WTC11 (cell line): ENCODE measurements around the gene ZCCHC14. TPM values are rescaled to one million over a fixed set of nuclear protein-coding genes. Genes with fewer than 3 reads are reported as not detected.

Source experiments
- ATAC-seq: fragments of 200-7000 bp; cut with Tn5 transposase; 2 replicates; pipeline ENCODE4 v1.10.0; 2021; ENCODE audit warnings: mild to moderate bottlenecking, moderate library complexity
- CTCF ChIA-PET: fragments of 300-600 bp; sonication (Branson Sonifier 250); formaldehyde crosslinking; loops from one replicate; lab custom pipeline; 2021; ENCODE audit warnings: antibody characterized with exemption; lab: Charles Lee
- POLR2A ChIA-PET: fragments of 350-600 bp; sonication (Branson Sonifier 250); formaldehyde crosslinking; loops from one replicate; lab custom pipeline; 2021; ENCODE audit warnings: antibody characterized with exemption; lab: Charles Lee
- DNase-seq: peaks from one replicate; pipeline ENCODE4 v3.0.0; 2021; ENCODE audit warnings: low spot score
- H3K27ac Mint-ChIP-seq: 2 replicates; pipeline ENCODE4 v1.8.0; 2021; ENCODE audit warnings: mixed read lengths
- H3K27me3 Mint-ChIP-seq: 2 replicates; pipeline ENCODE4 v1.8.0; 2021; ENCODE audit warnings: low read depth, mild to moderate bottlenecking, moderate library complexity, mixed read lengths
- H3K36me3 Mint-ChIP-seq: 2 replicates; pipeline ENCODE4 v1.8.0; 2021; ENCODE audit warnings: mixed read lengths
- H3K4me1 Mint-ChIP-seq: 2 replicates; pipeline ENCODE4 v1.8.0; 2022; ENCODE audit warnings: mixed read lengths
- H3K4me3 Mint-ChIP-seq: 2 replicates; pipeline ENCODE4 v1.8.0; 2021; ENCODE audit warnings: mild to moderate bottlenecking, moderate library complexity, mixed read lengths
- H3K9me3 Mint-ChIP-seq: 2 replicates; pipeline ENCODE4 v1.8.0; 2021; ENCODE audit warnings: mixed read lengths
- ESRRA ChIP-seq: sonication (generic); formaldehyde crosslinking; IDR thresholded peaks from 2 replicates; pipeline ENCODE4 v1.8.1; 2022; ENCODE audit warnings: mild to moderate bottlenecking, missing genetic modification reagents, borderline replicate concordance
- FOXP1 ChIP-seq: sonication (generic); formaldehyde crosslinking; IDR thresholded peaks from 2 replicates; pipeline ENCODE4 v1.8.0; 2022; ENCODE audit warnings: missing genetic modification reagents, mild to moderate bottlenecking, moderate library complexity, borderline replicate concordance
- IRF2 ChIP-seq: sonication (generic); formaldehyde crosslinking; IDR thresholded peaks from 2 replicates; pipeline ENCODE4 v1.8.0; 2022; ENCODE audit warnings: low read depth, missing genetic modification reagents, borderline replicate concordance
- JUN ChIP-seq: sonication (generic); formaldehyde crosslinking; IDR thresholded peaks from 2 replicates; pipeline ENCODE4 v1.8.0; 2023; ENCODE audit warnings: mild to moderate bottlenecking, missing genetic modification reagents
- NR1H2 ChIP-seq: sonication (generic); formaldehyde crosslinking; IDR thresholded peaks from 2 replicates; pipeline ENCODE4 v1.9.0; 2021; ENCODE audit warnings: mild to moderate bottlenecking, moderate library complexity, missing genetic modification reagents
- USF2 ChIP-seq: sonication (generic); formaldehyde crosslinking; IDR thresholded peaks from 2 replicates; pipeline ENCODE4 v1.8.1; 2023; ENCODE audit warnings: mild to moderate bottlenecking, missing genetic modification reagents, moderate library complexity
- ZNF416 ChIP-seq: fragments of 250-450 bp; sonication (Bioruptor Pico); IDR thresholded peaks from 2 replicates; pipeline ENCODE4 v1.9.0; 2021; ENCODE audit warnings: mild to moderate bottlenecking, inconsistent platforms
- total RNA-seq: library from RNA; stranded (reverse); gene quantifications from 3 replicates; pipeline ENCODE4 v1.2.3, GENCODE V29; 2021
- TF ChIP-seq, protein P1 (sequence below): fragments of 200-600 bp; IDR thresholded peaks from 2 replicates; pipeline ENCODE4 v1.8.0; 2022; ENCODE audit warnings: antibody characterized with exemption
- TF ChIP-seq, protein P2 (sequence below): sonication (generic); formaldehyde crosslinking; IDR thresholded peaks from 2 replicates; pipeline ENCODE4 v1.8.0; 2023; ENCODE audit warnings: missing genetic modification reagents, mild to moderate bottlenecking, borderline replicate concordance

ZCCHC14 gene
- total RNA-seq, 1 experiment from 2014 or later, result 33.8 TPM

DNA sequence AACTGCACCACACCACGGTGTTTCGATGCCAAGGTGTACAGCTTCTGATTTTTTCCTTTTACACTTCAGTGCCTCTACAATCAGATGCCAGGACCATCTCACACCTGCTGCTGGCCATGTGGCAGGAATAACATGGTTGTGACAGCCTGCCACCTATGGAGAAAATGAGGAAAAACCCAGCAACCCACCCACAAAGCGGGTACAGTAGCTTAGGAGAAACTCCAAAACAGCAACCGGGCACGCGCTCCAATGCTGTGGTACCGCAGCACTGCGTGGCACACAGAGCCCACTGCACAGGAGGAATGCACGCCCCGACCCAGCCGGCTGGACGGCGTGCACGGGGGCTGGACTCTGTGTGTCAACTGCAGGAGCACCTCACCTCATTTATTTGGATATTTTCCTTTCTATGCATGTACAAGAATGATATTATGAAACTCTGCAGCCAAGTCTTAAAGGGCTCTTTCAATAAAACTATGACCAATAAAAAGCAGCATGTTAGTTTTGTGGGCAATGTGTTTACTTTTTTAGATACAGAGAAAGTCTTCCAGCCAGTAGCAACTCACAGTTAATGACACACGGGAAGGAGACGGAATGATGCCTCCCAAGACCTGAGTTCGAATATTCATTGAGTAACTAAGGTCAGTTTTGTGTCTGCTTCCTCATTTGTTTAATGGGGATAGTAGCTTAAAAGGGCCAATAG, 54.8 kb downstream of the ZCCHC14 start:
- ATAC-seq, result no peak
- H3K36me3 Mint-ChIP-seq, result peaks cover 21% of the 10 kb centered on the region
- no peak overlapping the region for H3K4me3 Mint-ChIP-seq
- TF ChIP-seq ZNF416 (CRISPR knock-in tag) (no peak), NR1H2 (CRISPR knock-in tag) (no peak)
- TF ChIP-seq, protein P1, sequence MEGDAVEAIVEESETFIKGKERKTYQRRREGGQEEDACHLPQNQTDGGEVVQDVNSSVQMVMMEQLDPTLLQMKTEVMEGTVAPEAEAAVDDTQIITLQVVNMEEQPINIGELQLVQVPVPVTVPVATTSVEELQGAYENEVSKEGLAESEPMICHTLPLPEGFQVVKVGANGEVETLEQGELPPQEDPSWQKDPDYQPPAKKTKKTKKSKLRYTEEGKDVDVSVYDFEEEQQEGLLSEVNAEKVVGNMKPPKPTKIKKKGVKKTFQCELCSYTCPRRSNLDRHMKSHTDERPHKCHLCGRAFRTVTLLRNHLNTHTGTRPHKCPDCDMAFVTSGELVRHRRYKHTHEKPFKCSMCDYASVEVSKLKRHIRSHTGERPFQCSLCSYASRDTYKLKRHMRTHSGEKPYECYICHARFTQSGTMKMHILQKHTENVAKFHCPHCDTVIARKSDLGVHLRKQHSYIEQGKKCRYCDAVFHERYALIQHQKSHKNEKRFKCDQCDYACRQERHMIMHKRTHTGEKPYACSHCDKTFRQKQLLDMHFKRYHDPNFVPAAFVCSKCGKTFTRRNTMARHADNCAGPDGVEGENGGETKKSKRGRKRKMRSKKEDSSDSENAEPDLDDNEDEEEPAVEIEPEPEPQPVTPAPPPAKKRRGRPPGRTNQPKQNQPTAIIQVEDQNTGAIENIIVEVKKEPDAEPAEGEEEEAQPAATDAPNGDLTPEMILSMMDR, result no peak
- TF ChIP-seq, protein P2, sequence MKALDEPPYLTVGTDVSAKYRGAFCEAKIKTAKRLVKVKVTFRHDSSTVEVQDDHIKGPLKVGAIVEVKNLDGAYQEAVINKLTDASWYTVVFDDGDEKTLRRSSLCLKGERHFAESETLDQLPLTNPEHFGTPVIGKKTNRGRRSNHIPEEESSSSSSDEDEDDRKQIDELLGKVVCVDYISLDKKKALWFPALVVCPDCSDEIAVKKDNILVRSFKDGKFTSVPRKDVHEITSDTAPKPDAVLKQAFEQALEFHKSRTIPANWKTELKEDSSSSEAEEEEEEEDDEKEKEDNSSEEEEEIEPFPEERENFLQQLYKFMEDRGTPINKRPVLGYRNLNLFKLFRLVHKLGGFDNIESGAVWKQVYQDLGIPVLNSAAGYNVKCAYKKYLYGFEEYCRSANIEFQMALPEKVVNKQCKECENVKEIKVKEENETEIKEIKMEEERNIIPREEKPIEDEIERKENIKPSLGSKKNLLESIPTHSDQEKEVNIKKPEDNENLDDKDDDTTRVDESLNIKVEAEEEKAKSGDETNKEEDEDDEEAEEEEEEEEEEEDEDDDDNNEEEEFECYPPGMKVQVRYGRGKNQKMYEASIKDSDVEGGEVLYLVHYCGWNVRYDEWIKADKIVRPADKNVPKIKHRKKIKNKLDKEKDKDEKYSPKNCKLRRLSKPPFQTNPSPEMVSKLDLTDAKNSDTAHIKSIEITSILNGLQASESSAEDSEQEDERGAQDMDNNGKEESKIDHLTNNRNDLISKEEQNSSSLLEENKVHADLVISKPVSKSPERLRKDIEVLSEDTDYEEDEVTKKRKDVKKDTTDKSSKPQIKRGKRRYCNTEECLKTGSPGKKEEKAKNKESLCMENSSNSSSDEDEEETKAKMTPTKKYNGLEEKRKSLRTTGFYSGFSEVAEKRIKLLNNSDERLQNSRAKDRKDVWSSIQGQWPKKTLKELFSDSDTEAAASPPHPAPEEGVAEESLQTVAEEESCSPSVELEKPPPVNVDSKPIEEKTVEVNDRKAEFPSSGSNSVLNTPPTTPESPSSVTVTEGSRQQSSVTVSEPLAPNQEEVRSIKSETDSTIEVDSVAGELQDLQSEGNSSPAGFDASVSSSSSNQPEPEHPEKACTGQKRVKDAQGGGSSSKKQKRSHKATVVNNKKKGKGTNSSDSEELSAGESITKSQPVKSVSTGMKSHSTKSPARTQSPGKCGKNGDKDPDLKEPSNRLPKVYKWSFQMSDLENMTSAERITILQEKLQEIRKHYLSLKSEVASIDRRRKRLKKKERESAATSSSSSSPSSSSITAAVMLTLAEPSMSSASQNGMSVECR (CRISPR knock-in tag), result no peak
- TF ChIP-seq, all 79 proteins: peak for 0
- ChIA-PET POLR2A (no interaction called here), CTCF (interaction anchor here (0.7 to 3.2 kb wide), 4 partner anchors 21 to 198 kb away, joined by 3 to 11 read pairs (median 7); no protein-coding TSS in a partner anchor)
- Mint-ChIP-seq H3K4me1 (peaks cover 14% of the 10 kb centered on the region), H3K27me3 (no peaks in the 10 kb centered on the region), H3K27ac (peak overlapping the region; percentile 27; the same call in 1 of the 2 replicates), H3K9me3 (peaks cover 11% of the 10 kb centered on the region)
- DNase-seq, result no peak

DNA sequence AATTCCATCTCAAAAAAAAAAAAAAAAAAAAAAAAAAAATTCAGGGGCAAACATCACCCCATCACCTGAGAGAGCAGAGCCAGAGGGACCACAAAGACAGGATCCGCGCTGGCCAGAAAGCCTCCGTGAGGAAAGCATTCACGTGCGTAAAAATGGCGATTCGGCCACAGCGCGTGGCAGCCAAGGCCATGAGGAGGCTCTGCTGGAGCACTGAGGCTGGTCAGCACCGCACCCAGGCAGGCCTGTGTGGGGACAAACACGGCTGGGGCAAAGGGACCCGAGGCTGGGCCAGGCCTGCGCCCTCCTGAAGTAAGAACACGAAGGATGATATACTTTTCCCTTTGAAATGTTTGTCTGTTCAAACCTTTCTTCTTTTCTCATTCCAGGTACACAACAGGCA, 55.5 kb downstream of the ZCCHC14 start:
- no peak for DNase-seq
- no peaks in the 10 kb centered on the region for H3K27me3 Mint-ChIP-seq

More for the DNA sequence above, 55.5 kb downstream of the ZCCHC14 start:
- CTCF ChIA-PET, result interaction anchor here (1.0 to 3.2 kb wide), 4 partner anchors 20 to 221 kb away, joined by 4 to 11 read pairs (median 8); no protein-coding TSS in a partner anchor
- no peak overlapping the region for H3K4me3 Mint-ChIP-seq
- peaks cover 12% of the 10 kb centered on the region for H3K4me1 Mint-ChIP-seq
- peaks cover 15% of the 10 kb centered on the region for H3K36me3 Mint-ChIP-seq
- ATAC-seq, result no peak
- peaks cover 8% of the 10 kb centered on the region for H3K9me3 Mint-ChIP-seq
- no peak for TF ChIP-seq JUN (CRISPR knock-in tag)
- TF ChIP-seq, protein P1, result no peak
- TF ChIP-seq FOXP1 (CRISPR knock-in tag), result no peak
- no peak for TF ChIP-seq ESRRA (CRISPR knock-in tag)
- TF ChIP-seq USF2 (CRISPR knock-in tag), result no peak
- no peak for TF ChIP-seq IRF2 (CRISPR knock-in tag)
- POLR2A ChIA-PET, result no interaction called here
- H3K27ac Mint-ChIP-seq, result no peak overlapping the region
